ENCODE results near the gene ABCC3. TPM values are rescaled to one million over a fixed set of nuclear protein-coding genes. Genes with fewer than 3 reads are reported as not detected.

The ABCC3 gene
- total RNA-seq, 1 experiment from 2014 or later = 66.2 TPM

GRCh38 chr17:50638966-50639713, 4.5 kb downstream of the ABCC3 start:
- ChIA-PET RAD21 (ENCODE audit: low non-redundant PET in 1 of 2, low total read pairs in 2 of 2, uncharacterized antibody in 2 of 2, unreplicated experiment in 2 of 2) (interaction anchor here (0.6 to 1.7 kb wide), 10 partner anchors 8 to 80 kb away, joined by 3 to 7 read pairs (median 4); partner anchors contain the start of gene LUC7L3 (in 1 of the 2)), POLR2A (interaction anchor here (0.8 to 5.3 kb wide), 22 partner anchors 9 to 242 kb away, joined by 3 to 59 read pairs (median 4); partner anchors contain the start of genes LRRC59, LUC7L3 and TOB1), CTCF (interaction anchor here (0.6 to 5.1 kb wide), 16 partner anchors 9 to 242 kb away, joined by 3 to 38 read pairs (median 6); partner anchors contain the start of genes CACNA1G and LRRC59)
- H2AFZ ChIP-seq (ENCODE audit: low read depth, low read length, poor library complexity, severe bottlenecking) = no peak overlapping the region
- H3K9ac ChIP-seq (ENCODE audit: low read length) = peak overlapping the region; percentile 81
- peak; percentile 74 for ATAC-seq
- no peaks in the 10 kb centered on the region for H3K36me3 ChIP-seq (ENCODE audit: control insufficient read depth in 1 of 2, insufficient read depth in 2 of 2, low read length in 2 of 2)
- TF ChIP-seq YY1 (IDR thresholded peaks at IDR 0.05; ENCODE audit: extremely low read depth, insufficient replicate concordance, low read depth, low read length) (peak; percentile 63), ELF1 (IDR thresholded peaks at IDR 0.05; ENCODE audit: borderline replicate concordance, low read depth) (no peak), TCF7L2 (IDR thresholded peaks at IDR 0.05; ENCODE audit: borderline replicate concordance, extremely low read depth, insufficient read depth, insufficient read length) (peak; percentile 84), SRF (IDR thresholded peaks at IDR 0.05; ENCODE audit: low read depth) (no peak), POLR2AphosphoS5 (IDR thresholded peaks at IDR 0.05; ENCODE audit: low read depth, low read length) (peak; percentile 76), POLR2A (IDR thresholded peaks at IDR 0.05; ENCODE audit: borderline replicate concordance, extremely low read depth, insufficient read depth, insufficient read length) (peak; percentile 14), ZBTB33 (IDR thresholded peaks at IDR 0.05; ENCODE audit: extremely low read depth, insufficient replicate concordance, low read length) (peak; percentile 68)
- BruUV-seq (replicated peaks) = no TSS peak
- peaks cover 82 to 93% of the 10 kb centered on the region in 2 experiments for H3K4me1 ChIP-seq (ENCODE audit: control insufficient read depth in 1 of 2, insufficient read depth in 2 of 2, low read length in 2 of 2)
- DNase-seq (ENCODE audit: low read depth, low spot score) = peak; percentile 99
- no peaks in the 10 kb centered on the region for H4K20me1 ChIP-seq (ENCODE audit: insufficient read depth)
- intact Hi-C loops (cut with micrococcal nuclease) = loop anchor here (2.0 to 10.0 kb wide), 2 partner anchors 48 to 226 kb away; partner anchors contain the start of gene TOB1
- H3K9me3 ChIP-seq (ENCODE audit: control insufficient read depth in 1 of 2, insufficient read depth in 1 of 2, low read depth in 1 of 2, low read length in 2 of 2) = no peaks in the 10 kb centered on the region
- H3K9me2 ChIP-seq (ENCODE audit: insufficient read depth) = no peaks in the 10 kb centered on the region
- peaks cover 38% of the 10 kb centered on the region for H3K79me2 ChIP-seq (ENCODE audit: insufficient read depth, low read length)
- H3K27me3 ChIP-seq (ENCODE audit: insufficient read depth, low read length) = no peaks in the 10 kb centered on the region
- peak overlapping the region; percentile 19 to 43 for H3K4me3 ChIP-seq (replicated peaks in 1 of 2; ENCODE audit: low read depth in 1 of 2, low read length in 2 of 2)
- H3K27ac ChIP-seq (ENCODE audit: low read depth, low read length) = peak overlapping the region; percentile 95
- peak overlapping the region; percentile 87 for H3K4me2 ChIP-seq (ENCODE audit: low read length)
